Heart left ventricle (tissue), 13 donors: ENCODE measurements around the gene SIDT2.
"Not testable (repeated sequence)": the region's sequence is repeated elsewhere in the genome, so short reads cannot be mapped to it uniquely, and the experiment has no call there.

Experiments used
- POLR2A ChIP-seq, 2 donors: fragments of 450-650 bp; IDR thresholded peaks; one replicate each; pipeline ENCODE4 v1.6.1; 2017; ENCODE audit warnings: antibody characterized with exemption in 2 of 2, mild to moderate bottlenecking in 2 of 2, moderate library complexity in 2 of 2
- TF ChIP-seq, protein P1 (sequence below), 12 donors: fragments of 200-600 bp; sonication (generic) in 4 of 12; IDR thresholded peaks; one replicate each; pipeline versions ENCODE4 v1.5.0 to v1.8.0; 2018 to 2022; ENCODE audit warnings: antibody characterized with exemption in 12 of 12, mild to moderate bottlenecking in 5 of 12
- donor health status: ischemic (EF 13 %, LVEDD 7.1; RV severe dilation, severe dysfunction).
- donor health status: DM: no; HTN: yes; CAD: no.
- donor health status: DM: no; HTN: no; CAD: no.
- donor health status: ischemic (EF 25% LVEDD 6.9; RV normal size, moderate dysfunction).
- donor health status: ischemic (EF 25% LVEDD 5.7; RV mildly dilated, moderate dysfunction).
- donor health status: ischemic (EF 35%, LVEDD 5.7; RV mildly dilated, moderate dysfunction).
- donor health status: nonischemic (EF 11% LVEDD 7.7; RV severe dilation, severe dysfunction).
- donor health status: DM: yes; HTN: yes; CAD: no.
- donor health status: PGD.
- donor health status: ischemic (EF 29% LVEDD 5.4; RV normal size, mild dysfunction).
- donor health status: nonischemic (EF 23%, LVEDD 6.1; RV moderate dilation, normal function).

DNA sequence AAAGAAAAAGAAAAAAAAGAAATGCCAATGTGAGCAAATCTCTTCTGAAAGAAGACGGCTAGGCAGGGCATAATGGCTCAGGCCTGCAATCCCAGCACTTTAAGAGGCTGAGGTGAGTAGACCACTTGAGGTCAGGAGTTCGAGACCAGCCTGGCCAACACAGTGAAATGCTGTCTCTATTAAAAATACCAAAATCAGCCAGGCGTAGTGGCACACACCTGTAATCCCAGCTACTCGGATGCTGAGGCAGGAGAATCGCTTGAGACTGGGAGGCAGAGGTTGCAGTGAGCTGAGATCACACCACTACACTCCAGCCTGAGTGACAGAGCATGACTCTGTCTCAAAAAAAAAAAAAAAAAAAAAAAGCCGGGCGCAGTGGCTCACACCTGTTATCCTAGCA is 48.1 kb upstream of the SIDT2 start:
- TF ChIP-seq, protein P1, sequence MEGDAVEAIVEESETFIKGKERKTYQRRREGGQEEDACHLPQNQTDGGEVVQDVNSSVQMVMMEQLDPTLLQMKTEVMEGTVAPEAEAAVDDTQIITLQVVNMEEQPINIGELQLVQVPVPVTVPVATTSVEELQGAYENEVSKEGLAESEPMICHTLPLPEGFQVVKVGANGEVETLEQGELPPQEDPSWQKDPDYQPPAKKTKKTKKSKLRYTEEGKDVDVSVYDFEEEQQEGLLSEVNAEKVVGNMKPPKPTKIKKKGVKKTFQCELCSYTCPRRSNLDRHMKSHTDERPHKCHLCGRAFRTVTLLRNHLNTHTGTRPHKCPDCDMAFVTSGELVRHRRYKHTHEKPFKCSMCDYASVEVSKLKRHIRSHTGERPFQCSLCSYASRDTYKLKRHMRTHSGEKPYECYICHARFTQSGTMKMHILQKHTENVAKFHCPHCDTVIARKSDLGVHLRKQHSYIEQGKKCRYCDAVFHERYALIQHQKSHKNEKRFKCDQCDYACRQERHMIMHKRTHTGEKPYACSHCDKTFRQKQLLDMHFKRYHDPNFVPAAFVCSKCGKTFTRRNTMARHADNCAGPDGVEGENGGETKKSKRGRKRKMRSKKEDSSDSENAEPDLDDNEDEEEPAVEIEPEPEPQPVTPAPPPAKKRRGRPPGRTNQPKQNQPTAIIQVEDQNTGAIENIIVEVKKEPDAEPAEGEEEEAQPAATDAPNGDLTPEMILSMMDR (IDR thresholded peaks at IDR 0.05) = not testable (repeated sequence)
- TF ChIP-seq POLR2A (IDR thresholded peaks at IDR 0.05) = not testable (repeated sequence)
